GF-D8 (cell line): ENCODE measurements around the gene POU6F2.
A peak's percentile ranks its signal among the peaks of the same experiment; 100 is the strongest.

Experiments used
- DNase-seq: peaks from one replicate; lab custom pipeline; 2025; lab: John Stamatoyannopoulos, UW

POU6F2 gene

GRCh38 chr7:39404907-39405306 lies 427.2 kb downstream of the POU6F2 start:
- no peak for DNase-seq

- no peak for DNase-seq
Measured at GRCh38 chr7:39405581-39405980, 427.9 kb downstream of the POU6F2 start.

- DNase-seq, result no peak
Measured at GRCh38 chr7:39406467-39406866, 428.8 kb downstream of the POU6F2 start.

GRCh38 chr7:39407137-39407536 lies 429.4 kb downstream of the POU6F2 start:
- no peak for DNase-seq

DNA sequence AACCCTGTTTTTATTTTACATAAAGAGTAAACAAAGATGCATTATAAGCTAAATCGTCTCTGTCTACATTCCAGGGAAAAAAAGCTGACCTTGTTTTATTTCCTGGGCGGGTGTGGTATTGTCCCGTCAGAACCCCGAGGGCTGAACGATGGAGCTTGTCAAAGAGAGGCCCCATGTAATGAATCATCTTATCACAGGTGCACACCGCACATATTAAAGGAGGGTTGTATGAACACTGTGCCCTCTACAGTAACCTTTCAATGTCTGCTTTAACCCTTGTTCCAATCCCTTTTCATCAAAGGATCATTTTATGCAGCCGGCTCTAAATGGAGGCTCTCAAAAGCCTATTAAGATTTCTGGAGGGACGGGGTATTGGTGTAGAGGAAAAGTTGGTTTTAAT lies 430.0 kb downstream of the POU6F2 start:
- no peak for DNase-seq

- no peak for DNase-seq
Measured at GRCh38 chr7:39408906-39409305, 431.2 kb downstream of the POU6F2 start.

DNA sequence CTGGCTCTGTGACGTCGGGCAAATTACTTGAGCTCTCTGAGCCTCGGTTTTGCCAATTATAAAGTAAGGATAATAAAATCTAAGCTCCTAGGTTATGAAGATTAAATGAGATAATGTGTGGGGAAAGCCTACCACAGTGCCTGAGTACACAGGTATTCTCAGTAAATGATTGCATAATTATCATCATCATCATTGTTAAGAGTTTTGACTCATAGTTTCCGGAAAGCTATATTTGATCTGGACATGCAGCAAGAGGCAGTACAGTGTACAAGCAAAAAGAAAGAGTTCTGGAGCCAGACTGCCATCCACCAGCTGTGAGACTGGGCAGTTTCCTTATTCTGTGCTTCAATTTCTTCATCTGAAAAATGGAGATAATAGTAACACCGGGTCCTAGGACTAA lies 432.9 kb downstream of the POU6F2 start:
- no peak for DNase-seq

- DNase-seq, result no peak
Measured at GRCh38 chr7:39413636-39414223, 436.0 kb downstream of the POU6F2 start.

DNA sequence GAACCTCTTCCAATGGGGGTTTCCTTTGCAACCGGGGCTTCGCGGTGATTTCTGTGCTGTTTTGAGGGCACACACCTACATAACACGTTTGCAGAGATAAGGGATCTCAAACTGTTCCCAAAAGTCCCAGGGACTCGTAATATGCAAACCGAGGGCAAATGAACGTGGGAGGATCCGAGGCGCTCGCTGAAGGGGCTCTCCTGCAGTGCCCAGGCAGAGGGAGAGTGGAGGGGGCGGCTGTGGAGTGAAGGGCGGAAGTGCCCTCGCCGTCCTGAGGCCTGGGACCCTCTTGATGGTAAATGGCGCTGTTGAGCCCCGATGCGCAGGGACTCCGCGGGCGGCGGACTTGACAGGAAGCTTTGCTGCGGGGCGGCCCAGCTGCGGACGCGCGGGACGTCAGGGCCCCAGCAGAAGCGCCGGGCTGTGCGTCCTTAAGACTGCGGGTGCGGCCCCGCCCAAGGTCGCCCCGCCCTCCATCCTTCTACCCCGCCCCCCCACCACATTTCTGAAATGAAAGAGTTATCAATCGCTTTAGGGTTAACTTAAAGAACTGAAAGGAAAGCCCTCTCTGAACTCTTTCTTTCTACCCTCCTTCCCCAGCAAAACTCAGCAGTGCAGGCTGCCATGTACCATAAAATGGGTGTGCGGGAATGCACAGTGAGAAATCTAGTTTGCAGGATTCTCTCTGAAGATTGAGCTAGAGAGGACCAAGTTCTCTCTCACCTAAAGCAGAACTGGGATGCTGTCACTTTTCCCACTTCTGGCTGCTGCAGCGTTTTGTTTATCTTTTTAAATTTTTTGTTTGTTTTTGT lies 436.7 kb downstream of the POU6F2 start:
- no peak for DNase-seq

- DNase-seq, result no peak
Measured at GRCh38 chr7:39415091-39415787, 437.5 kb downstream of the POU6F2 start.

GRCh38 chr7:39416866-39417265 lies 439.2 kb downstream of the POU6F2 start:
- no peak for DNase-seq

- no peak for DNase-seq
Measured at GRCh38 chr7:39417642-39418041, 439.9 kb downstream of the POU6F2 start.

DNA sequence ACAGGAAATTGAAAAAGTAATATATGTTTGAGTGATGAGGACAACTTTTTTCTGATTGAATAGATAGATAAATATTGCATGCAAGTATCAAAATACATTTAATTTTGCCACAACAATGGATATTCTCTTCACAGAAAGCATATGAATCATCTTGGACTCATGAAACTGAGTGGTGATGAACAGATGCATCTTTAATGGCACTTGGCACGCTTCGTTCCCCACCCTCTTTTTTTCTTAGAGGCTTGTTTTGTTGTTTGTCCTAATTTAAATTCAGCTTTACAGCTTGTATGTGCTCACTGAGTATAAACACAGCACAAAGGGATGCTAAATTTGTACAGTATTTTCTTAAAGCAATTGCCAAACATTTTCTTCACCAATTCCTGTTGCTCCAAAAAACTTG lies 443.5 kb downstream of the POU6F2 start:
- DNase-seq, result no peak

DNA sequence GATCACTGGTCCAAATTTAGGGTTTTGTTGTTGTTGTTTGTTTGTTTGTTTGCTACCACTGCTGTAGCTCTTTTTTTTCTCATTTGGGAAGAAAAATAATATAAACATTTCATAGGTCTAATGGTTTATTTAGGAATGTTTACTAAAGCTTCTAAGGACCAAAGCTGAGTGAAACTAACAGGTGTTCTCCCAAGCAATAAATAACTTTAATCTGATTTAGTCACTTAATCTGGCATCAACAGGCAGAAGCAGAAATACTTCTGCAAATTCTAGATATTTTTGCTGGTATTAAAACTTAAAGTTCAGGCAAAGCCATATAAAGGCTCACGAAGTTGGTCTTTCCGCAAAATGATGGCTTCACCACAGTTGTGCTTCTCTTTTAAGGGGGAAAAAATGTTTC lies 444.0 kb downstream of the POU6F2 start:
- no peak for DNase-seq

DNA sequence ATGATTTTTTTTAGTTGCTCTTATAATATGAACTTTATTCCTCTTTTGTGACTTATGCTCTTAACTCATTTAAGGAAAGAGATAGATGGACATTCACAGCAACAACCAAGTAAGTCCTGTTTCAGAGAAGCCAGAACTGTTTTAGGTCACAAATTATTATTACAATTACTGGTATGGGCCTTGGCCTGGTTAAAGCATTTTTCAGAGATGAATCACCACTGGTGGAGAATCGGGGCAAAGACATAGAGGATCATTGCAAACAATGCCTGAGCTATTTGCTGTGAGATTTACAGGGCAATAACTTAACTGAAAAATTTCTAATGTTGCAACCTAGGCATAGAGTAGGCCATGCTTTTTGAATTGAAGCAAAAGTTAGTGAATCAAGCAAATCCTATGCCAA lies 450.5 kb downstream of the POU6F2 start:
- no peak for DNase-seq

DNA sequence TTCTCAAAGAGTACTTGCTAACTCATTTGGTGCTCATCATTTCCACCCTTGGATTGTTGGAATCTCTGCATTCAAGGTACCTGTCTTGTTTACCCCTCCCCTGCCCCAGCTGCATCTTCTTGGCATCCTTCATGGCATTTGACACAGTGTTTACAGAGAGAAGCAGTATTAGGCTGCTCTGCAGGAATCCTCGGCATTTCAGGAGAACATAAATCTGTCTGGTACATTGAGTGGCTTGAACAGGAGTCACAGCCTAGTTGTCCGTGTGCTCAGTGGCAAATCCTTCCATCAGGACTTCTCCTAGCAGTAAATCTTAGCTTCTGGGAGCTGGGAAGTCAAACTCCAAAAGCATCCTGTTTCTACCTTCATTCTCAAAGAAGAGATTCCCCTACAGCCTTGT lies 451.7 kb downstream of the POU6F2 start:
- no peak for DNase-seq

DNA sequence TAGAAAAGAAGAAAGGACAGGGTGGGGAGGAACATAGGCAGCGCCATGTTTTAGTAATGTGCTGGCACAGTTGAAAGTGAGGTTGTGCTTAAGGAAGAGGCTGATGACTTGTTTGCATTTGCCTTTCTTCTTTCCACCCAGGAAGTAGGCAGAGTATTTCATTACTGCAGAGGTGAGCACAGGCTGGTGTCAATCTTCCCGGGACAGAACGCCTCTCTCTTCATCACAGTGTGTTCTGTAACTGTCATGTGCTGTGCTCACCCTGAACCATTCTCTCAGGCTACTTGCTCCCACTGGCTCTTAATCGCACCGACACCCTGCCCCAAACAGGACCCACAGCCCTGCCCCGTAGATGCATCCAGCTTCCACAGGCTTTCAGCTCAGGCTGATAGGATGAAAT lies 452.7 kb downstream of the POU6F2 start:
- no peak for DNase-seq

DNA sequence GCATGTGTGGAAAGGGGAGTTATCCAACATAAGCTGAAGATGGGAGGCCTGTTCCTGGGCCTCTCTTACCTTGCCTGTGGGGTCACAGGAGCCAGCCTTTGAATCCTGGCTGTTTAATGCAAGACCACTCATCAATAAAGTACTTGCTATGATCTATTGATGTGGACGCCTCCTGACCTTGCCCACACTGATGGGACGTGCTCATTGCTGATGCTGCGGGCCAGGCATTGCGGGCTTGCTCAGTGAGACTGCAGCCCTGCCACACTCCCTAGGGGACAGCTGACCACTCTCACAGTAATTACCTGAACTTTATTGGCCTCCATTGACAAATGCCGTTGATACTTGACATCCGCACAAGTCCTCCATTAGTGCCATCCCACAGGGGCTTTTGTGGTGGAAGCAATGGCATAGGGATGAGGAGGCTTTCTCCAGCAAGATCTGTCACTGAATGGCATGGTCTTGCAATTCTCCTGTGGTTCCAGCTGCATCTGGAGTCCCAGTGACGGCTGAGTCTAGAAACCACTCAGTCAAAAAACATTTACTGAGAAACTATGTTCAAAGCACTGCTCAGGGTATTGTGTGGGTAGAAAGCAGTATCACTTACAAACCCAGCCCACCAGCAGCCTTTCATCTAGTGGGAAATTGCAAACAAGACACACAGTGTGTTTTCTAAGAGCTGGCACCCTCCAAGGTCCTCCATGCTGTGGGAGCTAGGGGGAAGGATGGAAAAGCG lies 453.4 kb downstream of the POU6F2 start:
- DNase-seq, result no peak

DNA sequence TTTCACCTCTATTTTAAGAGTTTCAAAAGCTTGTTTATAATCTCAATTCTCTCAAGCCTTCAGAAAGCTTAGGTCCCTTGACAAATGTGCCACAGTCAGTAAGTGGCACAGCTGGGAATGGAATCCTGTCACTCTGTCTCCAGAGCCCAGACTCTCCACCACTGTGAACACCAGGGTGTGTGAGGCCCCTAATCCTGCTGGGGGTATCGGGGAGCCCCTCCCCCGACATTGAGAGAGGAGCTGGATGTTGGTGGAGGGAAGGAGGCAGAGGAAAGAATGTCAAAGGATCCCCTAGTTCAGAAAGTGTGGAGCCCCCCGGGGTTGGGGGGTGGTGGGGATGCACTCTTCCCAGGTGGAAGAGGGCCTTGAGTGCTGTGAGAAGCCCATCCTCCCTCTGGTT lies 454.7 kb downstream of the POU6F2 start:
- DNase-seq, result no peak

DNA sequence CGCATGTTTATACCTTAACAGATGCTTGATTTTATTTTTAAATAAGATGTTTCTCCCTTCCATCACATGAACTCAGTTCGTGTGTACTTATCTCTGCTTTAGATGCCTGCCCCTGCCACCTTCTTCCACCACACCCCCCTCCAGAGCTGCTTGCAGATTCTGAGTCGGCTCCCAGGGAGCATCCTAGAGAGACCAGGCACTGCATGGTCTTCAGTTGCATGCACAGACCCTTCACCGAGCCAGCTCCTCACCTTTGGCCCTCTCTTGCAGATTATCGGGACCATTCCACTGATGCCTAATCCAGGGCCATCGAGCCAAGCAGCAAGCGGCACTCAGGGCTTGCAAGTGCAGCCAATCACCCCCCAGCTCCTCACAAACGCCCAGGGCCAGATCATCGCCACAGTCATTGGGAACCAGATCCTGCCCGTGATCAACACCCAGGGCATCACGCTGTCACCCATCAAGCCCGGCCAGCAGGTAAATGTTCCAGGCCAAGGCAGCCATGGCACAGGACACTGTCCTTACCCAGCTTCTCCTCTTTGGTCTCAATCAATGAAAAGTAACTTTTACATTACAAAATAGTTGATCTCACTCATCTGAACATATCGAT lies 455.2 kb downstream of the POU6F2 start:
- DNase-seq, result no peak

GRCh38 chr7:39433550-39433949 lies 455.8 kb downstream of the POU6F2 start:
- peak; percentile 15 for DNase-seq

- no peak for DNase-seq
Measured at GRCh38 chr7:39434012-39434411, 456.3 kb downstream of the POU6F2 start.
